DOHH2 (cell line): ENCODE results near the gene TBCK.
A peak's percentile ranks its signal among the peaks of the same experiment; 100 is the strongest.

ENCODE experiments used
- H3F3A ChIP-seq: fragments of 200-600 bp; sonication (generic), shearing (Covaris generic); 2 replicates; pipeline ENCODE4 v1.6.0; 2016; ENCODE audit warnings: antibody characterized with exemption, mild to moderate bottlenecking; ENCODE audit not compliant: control insufficient read depth, insufficient read depth
- H3K27ac ChIP-seq: fragments of 200-600 bp; sonication (generic); 2 replicates; pipeline ENCODE4 v1.5.1; 2014; ENCODE audit warnings: low read depth, mild to moderate bottlenecking, low read length, moderate library complexity
- H3K27me3 ChIP-seq: fragments of 200-600 bp; sonication (generic); 2 replicates; pipeline ENCODE4 v1.6.1; 2014; ENCODE audit warnings: mild to moderate bottlenecking, low read length, mixed read lengths; ENCODE audit not compliant: control insufficient read depth
- H3K36me3 ChIP-seq: fragments of 200-600 bp; sonication (generic); 2 replicates; pipeline ENCODE4 v1.6.1; 2014; ENCODE audit warnings: mild to moderate bottlenecking, low read length, moderate library complexity, mixed read lengths; ENCODE audit not compliant: control insufficient read depth
- H3K4me1 ChIP-seq: fragments of 200-600 bp; sonication (generic); 2 replicates; pipeline ENCODE4 v1.6.1; 2014; ENCODE audit warnings: mild to moderate bottlenecking, low read length, mixed read lengths; ENCODE audit not compliant: control insufficient read depth
- H3K4me2 ChIP-seq: fragments of 200-600 bp; sonication (generic); 2 replicates; pipeline ENCODE4 v1.6.0; 2014; ENCODE audit warnings: mild to moderate bottlenecking, low read length, moderate library complexity
- H3K4me3 ChIP-seq: fragments of 200-600 bp; sonication (generic); 2 replicates; pipeline ENCODE4 v1.5.1; 2014; ENCODE audit warnings: mild to moderate bottlenecking, low read length, mixed read lengths
- H3K79me2 ChIP-seq: fragments of 200-600 bp; sonication (generic); 2 replicates; pipeline ENCODE4 v1.6.1; 2014; ENCODE audit warnings: mild to moderate bottlenecking, low read length, mixed read lengths; ENCODE audit not compliant: control insufficient read depth
- H3K9me2 ChIP-seq: fragments of 200-600 bp; sonication (generic); replicated peaks from 2 replicates; pipeline ENCODE4 v1.6.1; 2014; ENCODE audit warnings: mild to moderate bottlenecking, low read length, mixed read lengths; ENCODE audit not compliant: control insufficient read depth
- H3K9me3 ChIP-seq: fragments of 200-600 bp; sonication (generic); 2 replicates; pipeline ENCODE4 v1.6.1; 2014; ENCODE audit warnings: antibody characterized with exemption, low read length, mixed read lengths; ENCODE audit not compliant: control insufficient read depth, insufficient read depth
- H4K20me1 ChIP-seq: fragments of 200-600 bp; sonication (generic); 2 replicates; pipeline ENCODE4 v1.6.0; 2014; ENCODE audit warnings: low read depth, mild to moderate bottlenecking, antibody characterized with exemption, low read length, moderate library complexity; ENCODE audit not compliant: control insufficient read depth, insufficient read depth
- EZH2phosphoT487 ChIP-seq: fragments of 200-600 bp; sonication (generic); IDR thresholded peaks from 2 replicates; pipeline ENCODE4 v1.6.1; 2017; ENCODE audit warnings: borderline replicate concordance, mild to moderate bottlenecking, antibody characterized with exemption, low read length, moderate library complexity, mixed read lengths
- TF ChIP-seq, protein P1 (sequence below): fragments of 200-600 bp; sonication (generic); IDR thresholded peaks from one replicate; pipeline ENCODE4 v1.5.1; 2014; ENCODE audit warnings: antibody characterized with exemption, mild to moderate bottlenecking, low read depth, low read length; ENCODE audit not compliant: poor library complexity, severe bottlenecking

Gene TBCK

DNA sequence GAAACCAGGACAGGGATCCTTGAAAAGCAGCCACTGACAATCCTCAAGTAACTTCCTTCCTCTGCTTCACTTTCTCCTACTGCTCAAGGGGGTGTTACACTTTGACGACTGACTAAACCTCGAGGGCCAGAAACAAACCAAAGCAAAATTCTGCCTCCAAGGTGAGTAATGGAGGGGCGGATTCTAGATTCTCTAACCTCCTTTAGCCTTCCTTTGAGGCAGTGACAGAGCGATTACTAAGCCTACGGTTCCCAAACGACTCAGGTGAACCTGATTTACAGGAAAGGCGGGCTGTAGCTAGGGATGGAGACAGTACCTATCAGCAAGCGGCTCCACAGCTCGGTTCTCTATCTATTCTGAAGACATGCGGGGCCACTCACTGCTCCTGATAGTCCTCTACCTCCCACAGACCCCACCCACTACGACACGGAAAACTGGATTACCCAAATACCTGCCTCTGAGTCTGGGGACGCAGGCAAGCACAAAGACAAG lies 487 bp downstream of the TBCK start:
- Histone ChIP-seq H4K20me1 (0 out of 2 replicates have a peak, but pooled peaks cover 6% of the 10 kb centered on the region), H3K27ac (peak overlapping the region; percentile 73), H3K27me3 (no peaks in the 10 kb centered on the region), H3K79me2 (peaks cover 93% of the 10 kb centered on the region), H3K9me3 (no peaks in the 10 kb centered on the region), H3K4me1 (peaks cover 23% of the 10 kb centered on the region), H3K4me3 (peak overlapping the region; percentile 90), H3K36me3 (peaks cover 28% of the 10 kb centered on the region), H3F3A (peaks cover 6% of the 10 kb centered on the region; the same call in 1 of the 2 replicates), H3K4me2 (peak overlapping the region; percentile 77), H3K9me2 (no peaks in the 10 kb centered on the region)
- TF ChIP-seq, protein P1, sequence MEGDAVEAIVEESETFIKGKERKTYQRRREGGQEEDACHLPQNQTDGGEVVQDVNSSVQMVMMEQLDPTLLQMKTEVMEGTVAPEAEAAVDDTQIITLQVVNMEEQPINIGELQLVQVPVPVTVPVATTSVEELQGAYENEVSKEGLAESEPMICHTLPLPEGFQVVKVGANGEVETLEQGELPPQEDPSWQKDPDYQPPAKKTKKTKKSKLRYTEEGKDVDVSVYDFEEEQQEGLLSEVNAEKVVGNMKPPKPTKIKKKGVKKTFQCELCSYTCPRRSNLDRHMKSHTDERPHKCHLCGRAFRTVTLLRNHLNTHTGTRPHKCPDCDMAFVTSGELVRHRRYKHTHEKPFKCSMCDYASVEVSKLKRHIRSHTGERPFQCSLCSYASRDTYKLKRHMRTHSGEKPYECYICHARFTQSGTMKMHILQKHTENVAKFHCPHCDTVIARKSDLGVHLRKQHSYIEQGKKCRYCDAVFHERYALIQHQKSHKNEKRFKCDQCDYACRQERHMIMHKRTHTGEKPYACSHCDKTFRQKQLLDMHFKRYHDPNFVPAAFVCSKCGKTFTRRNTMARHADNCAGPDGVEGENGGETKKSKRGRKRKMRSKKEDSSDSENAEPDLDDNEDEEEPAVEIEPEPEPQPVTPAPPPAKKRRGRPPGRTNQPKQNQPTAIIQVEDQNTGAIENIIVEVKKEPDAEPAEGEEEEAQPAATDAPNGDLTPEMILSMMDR, result no peak
- TF ChIP-seq EZH2phosphoT487, result no peak

DNA sequence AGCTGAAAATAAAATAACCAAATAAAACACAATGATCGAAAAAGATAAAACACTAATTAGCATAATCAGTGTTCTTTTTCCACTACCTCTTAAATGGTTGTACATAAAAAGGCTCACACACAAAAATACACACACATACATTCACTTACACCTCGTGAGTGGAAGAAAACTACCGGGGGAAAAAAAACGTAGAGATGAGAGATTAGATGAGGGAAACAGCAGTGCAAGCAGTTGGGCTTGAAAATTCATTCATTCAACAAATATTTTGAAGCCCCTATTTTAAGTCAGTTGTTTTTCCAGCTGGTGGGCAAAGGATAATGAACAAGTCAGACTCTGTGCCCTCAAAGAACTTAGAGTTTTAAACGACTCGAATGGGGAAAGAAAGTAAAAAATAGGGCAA lies 1.0 kb downstream of the TBCK start:
- H3K4me2 ChIP-seq, result peak overlapping the region; percentile 77
- peak overlapping the region; percentile 90 for H3K4me3 ChIP-seq
- peaks cover 6% of the 10 kb centered on the region; the same call in 1 of the 2 replicates for H3F3A ChIP-seq
- H4K20me1 ChIP-seq, result 0 out of 2 replicates have a peak, but pooled peaks cover 2% of the 10 kb centered on the region
- H3K27me3 ChIP-seq, result no peaks in the 10 kb centered on the region
- no peak overlapping the region for H3K27ac ChIP-seq
- H3K36me3 ChIP-seq, result peaks cover 22% of the 10 kb centered on the region
- no peak for TF ChIP-seq EZH2phosphoT487
- TF ChIP-seq, protein P1, result no peak
- H3K9me3 ChIP-seq, result no peaks in the 10 kb centered on the region
- peaks cover 23% of the 10 kb centered on the region for H3K4me1 ChIP-seq
- H3K79me2 ChIP-seq, result peaks cover 91% of the 10 kb centered on the region
- H3K9me2 ChIP-seq, result no peaks in the 10 kb centered on the region

DNA sequence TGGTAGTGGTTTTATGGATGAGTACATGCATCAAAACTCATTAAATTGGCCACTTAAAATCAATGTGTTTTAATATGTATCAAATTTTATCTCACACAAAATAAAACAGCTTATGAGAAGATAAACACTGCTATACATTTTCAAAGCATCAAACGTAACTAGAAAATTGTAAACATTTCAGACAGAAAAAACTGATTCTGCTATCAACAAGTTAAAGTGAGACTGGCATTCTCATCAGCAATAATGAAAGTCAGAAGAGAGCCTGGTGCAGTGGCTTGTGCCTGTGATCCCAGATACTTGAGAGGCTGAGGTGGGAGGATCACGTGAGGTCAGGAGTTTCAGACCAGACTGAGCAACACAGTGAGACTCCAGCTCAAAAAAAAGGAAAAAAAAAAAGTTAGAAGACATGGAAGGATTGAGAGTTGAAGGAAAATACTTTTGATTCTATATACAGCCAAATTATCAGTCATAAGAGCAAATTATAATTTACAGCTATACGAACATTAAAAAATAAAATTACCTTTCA lies 2.9 kb downstream of the TBCK start:
- Histone ChIP-seq H3K27me3 (no peaks in the 10 kb centered on the region), H3K4me3 (no peak overlapping the region), H4K20me1 (0 out of 2 replicates have a peak, but pooled peaks cover 2% of the 10 kb centered on the region), H3K36me3 (peaks cover 17% of the 10 kb centered on the region), H3K4me2 (no peak overlapping the region), H3F3A (no peaks in the 10 kb centered on the region), H3K4me1 (peaks cover 14% of the 10 kb centered on the region), H3K79me2 (peaks cover 72% of the 10 kb centered on the region), H3K27ac (no peak overlapping the region), H3K9me3 (no peaks in the 10 kb centered on the region), H3K9me2 (no peaks in the 10 kb centered on the region)
- no peak for TF ChIP-seq EZH2phosphoT487
- TF ChIP-seq, protein P1, result no peak
